GM12878 (cell line): ENCODE measurements around the gene NSMCE1.

Experiments
- FOS ChIP-seq: IDR thresholded peaks from 3 replicates; pipeline ENCODE4 v1.6.1; 2011; ENCODE audit warnings: borderline replicate concordance; ENCODE audit not compliant: insufficient read length; ENCODE audit errors: extremely low read depth
- HDAC6 ChIP-seq: fragments of 200-600 bp; sonication (generic); IDR thresholded peaks from one replicate; pipeline ENCODE4 v1.8.0; 2017; ENCODE audit warnings: antibody characterized with exemption; ENCODE audit not compliant: unreplicated experiment
- JUND ChIP-seq: IDR thresholded peaks from 2 replicates; pipeline ENCODE4 v1.6.1; 2012; ENCODE audit warnings: low read depth, mild to moderate bottlenecking, low read length, improper control_type of control experiment, moderate library complexity
- KAT2A ChIP-seq: conservative IDR thresholded peaks from 2 replicates; pipeline ENCODE4 v1.6.1; 2011; ENCODE audit warnings: low read depth, low read length; ENCODE audit not compliant: control insufficient read depth
- MTA2 ChIP-seq: fragments of 450-650 bp; IDR thresholded peaks from 2 replicates; pipeline ENCODE4 v1.6.1; 2016; ENCODE audit warnings: low read depth, mild to moderate bottlenecking, moderate library complexity
- MYC ChIP-seq: IDR thresholded peaks from 2 replicates; pipeline ENCODE4 v1.6.1; 2011; ENCODE audit warnings: mild to moderate bottlenecking, low read length, moderate library complexity, inconsistent platforms; ENCODE audit not compliant: insufficient read depth, insufficient replicate concordance, insufficient read length, severe bottlenecking
- POLR2AphosphoS2 ChIP-seq: IDR thresholded peaks from 2 replicates; pipeline ENCODE4 v1.6.1; 2011; ENCODE audit warnings: low read depth, mild to moderate bottlenecking, low read length, improper control_type of control experiment, moderate library complexity
- SP1 ChIP-seq: IDR thresholded peaks from one replicate; pipeline ENCODE4 v1.6.1; 2011; ENCODE audit warnings: low read depth, low read length
- SPI1 ChIP-seq: IDR thresholded peaks from 2 replicates; pipeline ENCODE4 v1.6.1; 2011; ENCODE audit warnings: low read depth, mild to moderate bottlenecking, low read length, moderate library complexity, borderline replicate concordance; ENCODE audit not compliant: insufficient read depth
- SUZ12 ChIP-seq: fragments of 200-600 bp; sonication (generic); IDR thresholded peaks from one replicate; pipeline ENCODE4 v1.6.1; 2018; ENCODE audit warnings: antibody characterized with exemption, mild to moderate bottlenecking; ENCODE audit not compliant: unreplicated experiment
- TF ChIP-seq, protein P1 (sequence below), 3 experiments: IDR thresholded peaks in 2 of 3; conservative IDR thresholded peaks in 1 of 3; 2 replicates each; pipeline ENCODE4 v1.5.1; 2011; ENCODE audit warnings: low read depth in 3 of 3, low read length in 3 of 3, mild to moderate bottlenecking in 3 of 3, control low read depth in 2 of 3, moderate library complexity in 2 of 3, inconsistent platforms in 1 of 3, mixed read lengths in 1 of 3; ENCODE audit not compliant: control insufficient read depth in 2 of 3, insufficient read depth in 1 of 3; ENCODE audit errors: extremely low read depth in 1 of 3
- TF ChIP-seq, protein P2 (sequence below): IDR thresholded peaks from 2 replicates; pipeline ENCODE4 v1.6.1; 2011; ENCODE audit warnings: borderline replicate concordance, low read depth, mild to moderate bottlenecking, moderate library complexity, mixed read lengths, low read length; ENCODE audit not compliant: insufficient read depth; ENCODE audit errors: extremely low read length

DNA sequence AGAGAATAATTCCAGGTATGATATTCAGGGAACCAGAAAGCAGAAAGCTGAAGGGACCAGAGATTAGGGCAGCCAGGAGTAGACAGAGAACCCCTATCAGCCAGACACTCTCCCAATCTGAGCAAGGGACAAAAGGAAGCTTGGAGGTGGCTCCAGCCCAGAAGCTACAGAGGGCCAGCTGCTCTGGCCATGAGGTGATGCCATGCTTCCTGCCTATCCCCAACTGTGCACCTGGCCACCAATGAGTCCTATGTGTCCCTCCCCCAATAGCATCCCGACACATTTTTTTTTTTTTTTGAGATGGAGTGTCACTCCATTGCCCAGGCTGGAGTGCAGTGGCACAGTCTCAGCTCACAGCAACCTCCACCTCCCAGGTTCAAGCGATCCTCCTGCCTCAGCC lies 30.0 kb downstream of the NSMCE1 start:
- TF ChIP-seq SP1 (no peak), SPI1 (no peak), SUZ12 (no peak), KAT2A (no peak), MYC (no peak), MTA2 (no peak), HDAC6 (no peak), FOS (no peak), POLR2AphosphoS2 (no peak), JUND (no peak)
- TF ChIP-seq, protein P1, sequence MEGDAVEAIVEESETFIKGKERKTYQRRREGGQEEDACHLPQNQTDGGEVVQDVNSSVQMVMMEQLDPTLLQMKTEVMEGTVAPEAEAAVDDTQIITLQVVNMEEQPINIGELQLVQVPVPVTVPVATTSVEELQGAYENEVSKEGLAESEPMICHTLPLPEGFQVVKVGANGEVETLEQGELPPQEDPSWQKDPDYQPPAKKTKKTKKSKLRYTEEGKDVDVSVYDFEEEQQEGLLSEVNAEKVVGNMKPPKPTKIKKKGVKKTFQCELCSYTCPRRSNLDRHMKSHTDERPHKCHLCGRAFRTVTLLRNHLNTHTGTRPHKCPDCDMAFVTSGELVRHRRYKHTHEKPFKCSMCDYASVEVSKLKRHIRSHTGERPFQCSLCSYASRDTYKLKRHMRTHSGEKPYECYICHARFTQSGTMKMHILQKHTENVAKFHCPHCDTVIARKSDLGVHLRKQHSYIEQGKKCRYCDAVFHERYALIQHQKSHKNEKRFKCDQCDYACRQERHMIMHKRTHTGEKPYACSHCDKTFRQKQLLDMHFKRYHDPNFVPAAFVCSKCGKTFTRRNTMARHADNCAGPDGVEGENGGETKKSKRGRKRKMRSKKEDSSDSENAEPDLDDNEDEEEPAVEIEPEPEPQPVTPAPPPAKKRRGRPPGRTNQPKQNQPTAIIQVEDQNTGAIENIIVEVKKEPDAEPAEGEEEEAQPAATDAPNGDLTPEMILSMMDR (IDR thresholded peaks at IDR 0.05 in 2 of 3, conservative IDR thresholded peaks at IDR 0.05 in 1 of 3; ENCODE audit: control insufficient read depth in 2 of 3, extremely low read depth in 1 of 3, insufficient read depth in 1 of 3, low read depth in 3 of 3, low read length in 3 of 3) = no peak
- TF ChIP-seq, protein P2, sequence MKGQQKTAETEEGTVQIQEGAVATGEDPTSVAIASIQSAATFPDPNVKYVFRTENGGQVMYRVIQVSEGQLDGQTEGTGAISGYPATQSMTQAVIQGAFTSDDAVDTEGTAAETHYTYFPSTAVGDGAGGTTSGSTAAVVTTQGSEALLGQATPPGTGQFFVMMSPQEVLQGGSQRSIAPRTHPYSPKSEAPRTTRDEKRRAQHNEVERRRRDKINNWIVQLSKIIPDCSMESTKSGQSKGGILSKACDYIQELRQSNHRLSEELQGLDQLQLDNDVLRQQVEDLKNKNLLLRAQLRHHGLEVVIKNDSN = no peak
